GM19468 (cell line): ENCODE measurements around the gene TPK1.

ENCODE experiments used
- ATAC-seq: cut with Tn5 transposase; IDR thresholded peaks from one replicate; pipeline ENCODE4 v1.9.1; 2021; ENCODE audit warnings: mild to moderate bottlenecking, moderate library complexity, moderate number of reproducible peaks; ENCODE audit not compliant: unreplicated experiment; ENCODE audit errors: extremely low read depth

TPK1 gene

DNA sequence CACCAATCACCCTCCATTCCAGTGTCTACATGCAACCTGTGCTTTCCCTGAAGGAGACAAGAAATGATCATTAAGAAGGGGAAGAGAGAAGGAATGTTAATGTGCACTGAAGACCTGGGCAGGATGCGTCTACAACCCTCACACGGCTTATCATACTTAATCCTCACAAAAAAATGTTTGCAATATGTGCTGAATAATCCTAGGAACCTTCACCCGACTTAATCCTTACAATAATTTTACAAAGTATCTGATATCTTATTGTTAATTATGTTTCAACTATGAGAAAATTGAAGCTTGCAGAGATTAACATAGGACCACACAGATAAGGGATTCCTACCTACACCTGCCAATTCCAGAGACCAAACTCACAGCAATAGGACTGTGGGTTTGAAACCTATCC lies 287.3 kb downstream of the TPK1 start:
- no peak for ATAC-seq

DNA sequence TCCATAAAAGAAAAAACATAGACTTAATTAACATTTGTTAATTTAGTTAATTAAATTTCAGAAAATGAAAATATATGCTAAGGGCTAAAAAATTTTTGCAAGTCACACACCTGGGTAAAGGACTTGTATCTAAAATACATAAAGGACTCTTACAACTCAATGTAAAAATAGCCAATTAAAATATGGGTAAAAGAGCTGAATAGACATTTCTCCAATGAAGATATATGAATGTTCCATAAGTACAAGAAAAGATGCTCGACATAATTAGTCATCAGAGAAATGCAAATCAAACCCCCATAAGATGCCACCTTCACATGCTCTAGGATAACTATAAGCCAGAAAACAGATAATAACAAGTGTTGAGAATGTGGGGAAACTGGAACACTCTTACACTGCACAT lies 288.0 kb downstream of the TPK1 start:
- ATAC-seq, result no peak

DNA sequence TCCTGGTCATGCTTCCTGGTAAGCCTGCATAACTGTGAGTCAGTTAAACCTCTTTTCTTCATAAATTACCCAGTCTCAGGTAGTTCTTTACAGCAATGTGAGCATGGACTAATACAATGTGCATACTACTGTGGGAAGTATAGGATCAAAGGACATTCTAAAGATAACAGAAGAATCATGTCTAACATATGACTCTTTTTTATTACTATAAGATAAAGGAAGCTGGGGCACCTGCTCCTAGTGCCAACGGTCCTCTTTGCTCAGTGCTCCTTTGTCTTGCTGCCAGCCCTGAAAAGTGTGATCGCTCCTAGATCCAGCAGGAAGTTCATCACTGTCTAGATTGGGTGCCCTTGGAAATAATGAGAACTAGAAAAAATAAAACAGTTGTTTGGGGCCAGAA lies 289.1 kb downstream of the TPK1 start:
- no peak for ATAC-seq

DNA sequence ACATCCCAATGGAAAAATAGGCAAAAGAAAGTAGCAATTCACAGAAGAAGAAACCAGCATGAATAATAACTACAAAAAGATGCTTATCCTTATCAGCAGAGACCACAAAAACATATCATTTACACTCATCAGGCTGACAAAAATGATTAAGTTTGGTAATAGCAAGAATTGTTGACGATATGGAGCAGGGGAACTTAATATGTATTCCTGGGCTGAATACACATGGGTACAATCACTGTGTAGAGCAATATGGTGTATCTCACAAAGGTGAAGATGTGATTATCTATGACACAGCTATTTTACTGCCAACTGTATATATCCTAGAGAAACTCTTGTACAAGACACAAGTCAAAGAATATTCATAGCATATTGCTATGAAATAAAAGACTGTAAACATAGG lies 290.5 kb downstream of the TPK1 start:
- ATAC-seq, result no peak

DNA sequence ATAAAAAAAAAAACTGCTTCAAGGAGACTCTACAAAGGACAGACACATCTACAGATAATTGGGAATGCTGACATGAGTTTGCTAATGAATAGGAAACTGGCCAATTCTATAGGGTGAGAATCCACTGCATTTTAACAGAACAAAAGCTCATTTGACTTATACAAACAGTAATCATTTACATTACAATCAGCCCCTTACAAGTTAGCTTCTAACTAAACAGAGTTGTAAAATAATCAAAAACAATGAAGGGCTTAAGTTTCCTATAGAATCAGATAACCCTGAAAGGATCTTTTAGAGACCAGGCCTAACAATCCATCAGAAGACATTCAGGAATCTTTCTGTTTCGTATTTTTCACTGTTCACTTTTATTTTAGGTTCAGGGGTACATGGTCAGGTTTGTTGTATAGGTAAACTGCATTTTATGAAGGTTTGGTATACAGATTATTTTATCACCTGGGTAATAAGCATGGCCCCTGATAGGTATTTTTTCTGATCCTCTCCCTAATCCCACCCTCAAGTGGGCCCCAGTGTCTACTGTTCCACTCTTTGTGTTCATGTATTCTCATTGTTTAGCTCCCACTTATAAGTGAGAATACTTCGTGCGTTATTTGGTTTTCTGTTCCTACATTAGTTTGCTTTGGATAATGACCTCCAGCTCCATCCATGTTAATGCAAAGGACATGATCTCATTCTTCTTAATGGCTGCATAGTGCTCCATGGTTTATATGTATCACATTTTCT lies 301.0 kb downstream of the TPK1 start:
- ATAC-seq, result no peak

DNA sequence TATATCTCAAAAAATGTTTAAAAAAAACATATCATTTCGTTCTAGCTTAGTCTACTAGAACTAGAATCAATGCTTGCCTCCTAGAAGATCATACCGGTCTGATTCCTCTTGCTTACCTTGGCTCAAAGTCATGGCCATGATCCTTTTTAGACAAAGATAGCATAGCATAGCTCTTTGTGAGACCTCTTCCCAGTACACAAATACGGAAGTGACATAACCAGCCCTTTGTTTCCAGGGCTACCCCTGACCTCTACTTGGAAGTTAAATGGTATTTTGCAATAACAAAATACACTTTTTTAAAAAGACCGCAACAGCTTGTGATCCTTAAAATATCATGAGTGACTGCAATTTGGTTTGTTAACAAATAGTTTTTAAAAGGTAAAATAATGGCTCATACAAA lies 301.7 kb downstream of the TPK1 start:
- ATAC-seq, result no peak

DNA sequence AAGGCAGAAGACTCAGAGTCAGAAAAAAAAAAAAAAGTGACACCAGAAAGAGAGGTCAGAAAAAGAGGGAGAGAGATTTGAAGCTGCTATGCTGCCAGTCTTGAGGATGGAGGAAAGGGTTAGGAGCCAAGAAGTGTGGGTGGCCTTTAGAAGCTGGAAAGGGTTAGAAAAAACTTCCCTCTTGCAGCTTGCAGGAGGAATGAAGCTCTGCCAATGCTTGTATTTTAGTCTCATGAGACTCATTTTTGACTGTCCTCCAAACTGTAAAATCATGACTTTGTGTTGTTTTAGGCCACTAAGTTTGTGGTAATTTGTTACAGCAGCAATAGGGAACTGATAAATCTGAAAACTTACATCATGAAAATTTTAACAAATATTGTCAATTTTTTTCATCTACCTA lies 304.7 kb downstream of the TPK1 start:
- ATAC-seq, result no peak

DNA sequence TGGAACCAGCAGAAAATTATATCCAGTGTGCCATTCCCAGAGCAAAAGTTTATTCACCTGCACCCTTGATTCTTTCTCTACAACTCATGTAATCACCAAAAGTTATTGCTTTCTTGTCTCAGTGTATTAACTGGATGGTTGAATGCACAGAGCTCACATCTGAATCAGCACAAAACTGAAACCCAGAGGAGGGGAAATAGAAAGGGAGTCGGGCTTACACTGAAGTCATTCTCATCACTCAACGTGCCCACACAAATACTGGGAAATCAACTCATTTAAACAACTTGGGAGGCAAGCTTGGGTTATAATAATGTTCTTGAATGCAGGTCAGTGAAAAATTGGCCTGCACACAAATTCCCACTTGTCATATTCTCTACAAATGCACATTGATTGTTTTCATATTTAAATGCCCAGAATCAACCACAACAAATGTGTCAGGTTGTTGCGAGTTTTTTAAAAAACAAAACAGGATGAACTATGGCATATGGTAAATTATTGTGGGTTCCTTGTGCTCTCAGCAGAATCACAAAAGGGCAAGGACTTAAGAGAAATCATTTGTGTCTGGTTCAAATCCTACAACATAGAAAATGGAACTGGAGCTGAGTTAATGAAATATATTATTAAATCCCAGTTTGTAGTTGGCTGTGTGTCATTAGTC lies 306.5 kb downstream of the TPK1 start:
- ATAC-seq, result peak; percentile 92

DNA sequence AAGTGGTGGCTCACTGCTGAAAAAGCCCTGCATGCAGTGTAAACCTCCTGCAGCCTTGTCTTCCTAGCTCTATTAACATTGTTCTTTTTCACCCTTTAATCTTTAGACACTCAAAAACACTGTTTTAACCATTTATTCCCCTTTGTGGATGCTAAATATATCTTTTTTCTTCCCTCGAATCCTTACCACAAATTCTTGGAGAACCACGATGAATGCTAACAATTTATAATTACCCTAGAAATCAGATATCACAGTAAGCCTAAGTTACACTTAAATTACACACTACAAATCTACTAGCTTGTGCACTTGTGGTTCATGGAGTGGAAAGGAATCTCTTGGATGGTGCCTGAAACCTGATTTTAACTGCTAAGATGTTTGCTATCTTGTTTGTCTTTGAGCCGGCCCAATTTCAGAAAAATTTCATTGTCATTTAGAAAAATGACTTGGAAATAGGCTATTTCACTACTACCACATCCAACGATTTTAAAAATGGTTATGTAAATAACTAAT lies 307.3 kb downstream of the TPK1 start:
- no peak for ATAC-seq

DNA sequence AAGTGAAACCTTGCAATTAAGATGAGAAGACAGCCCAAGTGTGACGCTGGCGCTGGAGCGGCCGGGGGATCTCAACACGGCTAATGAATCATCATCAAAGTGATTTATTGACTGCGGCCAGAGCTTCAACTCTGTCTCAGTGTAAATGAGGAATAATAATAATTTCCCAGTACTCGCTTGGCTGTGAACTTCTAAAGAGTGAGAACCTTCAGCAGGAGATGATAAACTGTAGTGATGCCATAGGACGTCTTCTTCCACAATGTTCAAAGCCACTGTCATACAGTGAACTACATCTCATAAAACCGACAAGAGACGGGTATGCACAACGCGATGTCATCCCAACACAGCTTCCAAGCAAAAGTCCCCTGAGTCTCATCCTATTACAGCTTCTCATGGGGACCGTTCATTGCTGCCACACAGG lies 308.8 kb downstream of the TPK1 start:
- ATAC-seq, result no peak

DNA sequence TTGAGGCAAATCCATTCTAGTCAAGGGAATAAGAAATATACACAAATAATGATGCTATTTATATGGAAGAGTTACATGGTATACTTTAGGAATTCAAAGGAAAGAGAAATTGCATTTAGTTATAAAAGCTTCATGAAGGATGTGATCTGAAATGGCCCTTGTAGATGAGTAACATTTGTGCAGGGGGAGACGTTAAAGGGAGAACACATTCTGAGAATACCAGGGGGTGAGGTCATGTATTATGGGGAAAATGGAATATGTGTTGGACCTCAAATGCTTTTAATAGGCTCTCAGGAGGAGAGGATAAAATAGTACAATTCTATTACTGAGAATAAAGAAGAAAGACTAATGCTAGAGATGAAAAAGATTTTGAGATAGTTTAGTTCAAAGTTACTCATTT lies 309.9 kb downstream of the TPK1 start:
- no peak for ATAC-seq

DNA sequence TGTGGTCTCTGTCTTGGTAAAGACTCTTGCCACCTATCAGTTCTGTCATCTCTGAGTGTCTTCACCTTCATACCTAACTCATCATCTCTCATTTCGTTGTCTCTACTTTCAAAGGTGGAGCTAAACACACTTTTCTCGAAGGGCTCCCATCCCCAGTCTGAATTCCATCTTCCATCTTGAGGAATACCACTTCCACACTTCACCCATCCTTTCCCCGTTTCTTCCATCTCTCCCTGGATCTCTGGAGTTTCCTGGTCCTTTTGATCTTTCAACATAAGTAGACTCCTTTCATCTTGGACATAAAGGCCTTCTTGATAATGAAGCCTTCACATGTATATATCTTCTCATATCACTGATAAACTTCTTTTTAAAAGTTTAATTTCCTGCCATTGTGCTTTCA lies 311.6 kb downstream of the TPK1 start:
- no peak for ATAC-seq

DNA sequence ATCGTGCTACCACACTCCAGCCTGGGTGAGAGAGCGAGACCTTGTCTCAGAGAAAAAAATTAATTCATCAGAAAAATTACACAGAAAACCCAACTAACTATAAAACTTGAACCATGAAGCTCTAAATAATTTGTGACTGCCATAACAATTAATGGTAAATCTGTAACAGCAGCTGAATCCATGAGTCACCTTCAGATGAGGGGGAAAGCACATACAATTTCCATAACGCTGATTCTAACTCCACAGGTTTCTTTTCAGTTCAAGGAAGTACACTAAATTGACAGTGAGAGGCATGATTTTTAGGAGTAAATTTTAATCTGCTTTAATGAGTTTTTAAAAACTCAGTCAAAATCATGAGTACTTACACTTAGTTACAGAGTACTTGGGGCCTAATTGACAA lies 312.2 kb downstream of the TPK1 start:
- no peak for ATAC-seq

DNA sequence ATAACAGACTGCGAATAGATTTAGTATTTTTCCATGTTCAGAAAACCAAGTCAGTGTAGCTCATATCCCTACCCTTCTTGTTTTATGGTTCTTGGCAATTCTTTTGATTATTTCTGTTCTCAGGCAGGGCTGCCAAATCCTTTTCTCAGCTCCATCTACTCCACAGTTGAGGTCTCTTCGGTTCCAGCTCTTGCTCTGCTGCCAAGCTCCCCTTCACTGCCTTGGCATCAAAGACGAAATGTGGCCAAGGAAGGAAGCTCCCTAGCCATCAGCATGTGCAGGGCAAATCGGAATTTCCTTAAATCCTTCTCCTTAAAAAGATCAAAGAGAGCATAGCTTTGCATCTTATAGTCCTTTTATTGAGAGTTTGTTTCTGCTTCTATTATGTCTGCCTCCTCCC lies 315.9 kb downstream of the TPK1 start:
- no peak for ATAC-seq

DNA sequence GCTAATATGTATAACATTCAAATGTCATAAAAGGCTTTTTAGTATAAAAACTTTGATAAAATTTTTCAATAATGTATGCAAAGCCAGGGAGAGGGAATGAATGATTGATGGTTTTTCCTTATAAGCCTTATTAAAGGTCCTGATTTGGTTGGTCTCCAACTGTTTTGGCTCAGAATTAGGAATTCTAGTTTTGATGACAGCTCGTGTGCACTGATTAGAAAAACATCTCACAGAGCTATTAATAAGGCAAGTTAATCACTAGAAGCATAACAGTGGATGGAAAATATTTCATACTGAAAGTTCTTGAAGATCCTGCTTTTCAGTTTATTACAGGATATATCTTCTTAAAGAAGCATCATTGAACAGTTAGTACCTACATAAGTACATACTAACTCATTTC lies 317.5 kb downstream of the TPK1 start:
- no peak for ATAC-seq

DNA sequence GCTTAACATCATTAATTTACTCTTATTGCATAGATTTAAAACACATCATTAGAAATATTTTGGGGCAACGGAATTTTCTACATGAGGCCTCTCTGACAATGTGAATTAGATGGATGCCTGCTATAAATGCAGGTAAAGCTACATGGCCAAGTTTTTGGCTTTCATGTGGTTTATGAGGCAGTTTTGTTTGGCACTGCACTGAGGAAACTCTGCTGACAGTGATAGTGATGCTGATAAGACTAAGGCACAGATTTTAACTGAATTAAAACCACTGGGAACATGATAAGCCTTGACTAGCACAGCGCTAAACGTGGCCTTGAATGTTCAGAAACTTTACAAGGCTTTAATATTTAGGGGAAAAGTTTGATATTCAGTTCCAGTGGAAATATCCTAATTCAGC lies 318.1 kb downstream of the TPK1 start:
- ATAC-seq, result no peak

DNA sequence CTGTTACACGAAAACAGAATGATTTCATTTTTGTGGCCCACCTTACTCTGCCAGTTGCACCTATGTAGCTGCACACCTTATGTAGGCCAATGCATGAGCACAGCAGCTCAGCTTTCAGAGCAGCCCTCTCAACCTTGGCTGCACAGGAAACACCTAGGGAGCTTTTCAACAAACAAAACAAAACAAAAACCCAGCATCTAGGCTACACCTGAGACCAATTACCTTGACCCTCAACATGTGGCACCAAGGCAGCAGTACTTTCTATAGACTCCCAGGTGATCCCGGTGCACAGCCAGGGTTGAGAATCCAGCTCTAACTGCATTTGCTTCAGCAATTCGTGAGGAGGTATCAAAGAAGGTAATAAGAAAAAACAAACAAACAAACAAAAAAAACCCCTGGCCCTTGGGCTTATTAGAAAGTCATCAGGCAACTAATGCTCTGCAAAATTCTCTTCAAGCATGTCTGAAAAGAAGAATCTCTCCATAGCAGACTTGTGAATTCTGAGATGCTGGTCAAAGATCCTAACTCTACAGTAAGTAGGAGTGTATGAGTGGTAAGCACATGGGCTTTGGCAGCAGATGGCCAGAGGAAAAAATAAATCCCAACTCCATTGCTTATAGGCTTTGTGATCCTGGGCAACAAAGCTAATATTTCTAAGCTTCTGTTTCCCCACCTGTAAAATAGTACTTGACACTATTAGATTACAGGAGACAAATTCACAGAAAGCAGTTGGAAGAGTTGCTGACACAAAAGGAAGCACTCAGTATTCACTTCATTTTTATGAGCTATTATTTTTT lies 318.9 kb downstream of the TPK1 start:
- ATAC-seq, result no peak

DNA sequence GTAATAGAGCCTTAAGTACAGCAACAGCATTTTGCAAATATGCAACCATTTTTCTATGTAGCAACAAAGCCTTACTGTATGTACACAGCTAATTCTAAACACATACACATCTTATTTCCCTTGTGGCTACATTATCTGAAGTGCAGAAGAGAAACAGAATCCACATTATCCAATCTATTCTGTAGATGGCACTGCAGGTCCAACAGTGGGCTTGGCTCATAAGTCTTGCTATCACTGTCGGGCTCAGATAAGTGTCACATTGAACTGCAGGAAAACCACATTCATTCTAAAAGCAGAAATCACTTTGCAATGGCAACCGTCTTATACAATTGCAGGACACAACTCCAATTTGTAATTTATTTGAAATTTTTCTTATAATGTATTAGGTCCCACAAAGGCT lies 322.5 kb downstream of the TPK1 start:
- ATAC-seq, result no peak

DNA sequence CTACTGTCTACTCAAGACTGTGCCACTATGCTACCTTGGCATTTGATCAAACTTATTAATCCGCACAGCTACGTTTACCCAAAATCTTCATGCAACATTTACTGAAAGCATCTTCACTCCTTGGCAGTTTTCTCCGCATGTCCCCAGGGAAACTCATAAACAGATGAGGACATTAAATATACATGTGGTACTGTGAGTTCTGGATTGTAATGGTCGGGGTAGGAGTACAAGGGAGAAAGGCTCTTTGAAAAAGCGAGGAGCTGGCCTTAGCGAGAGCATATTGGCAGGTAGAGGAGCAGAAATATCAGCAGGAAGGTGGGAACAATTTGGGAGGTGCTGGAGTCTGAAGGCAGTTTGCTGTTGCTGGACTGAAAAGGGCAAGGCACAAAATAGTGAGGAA lies 325.2 kb downstream of the TPK1 start:
- no peak for ATAC-seq

DNA sequence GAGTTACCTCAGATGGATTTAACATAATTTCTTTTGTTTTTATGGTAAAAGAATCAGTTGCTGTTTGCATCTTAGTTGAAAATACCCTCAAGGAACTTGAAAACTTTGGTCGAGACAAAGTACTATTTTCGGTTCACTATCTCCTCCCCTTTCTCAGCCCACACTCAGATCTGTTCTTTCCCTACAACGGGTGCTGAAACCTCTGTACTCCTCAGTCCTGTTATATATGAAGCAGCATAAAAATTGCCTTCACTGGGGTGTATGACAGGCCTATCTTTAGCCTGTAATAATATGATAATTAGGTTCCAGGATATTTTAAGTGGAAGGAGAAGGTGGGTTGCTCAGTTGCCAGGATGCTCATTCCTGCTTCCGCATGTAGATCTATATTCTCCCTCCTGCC lies 327.2 kb downstream of the TPK1 start:
- ATAC-seq, result peak; percentile 80

DNA sequence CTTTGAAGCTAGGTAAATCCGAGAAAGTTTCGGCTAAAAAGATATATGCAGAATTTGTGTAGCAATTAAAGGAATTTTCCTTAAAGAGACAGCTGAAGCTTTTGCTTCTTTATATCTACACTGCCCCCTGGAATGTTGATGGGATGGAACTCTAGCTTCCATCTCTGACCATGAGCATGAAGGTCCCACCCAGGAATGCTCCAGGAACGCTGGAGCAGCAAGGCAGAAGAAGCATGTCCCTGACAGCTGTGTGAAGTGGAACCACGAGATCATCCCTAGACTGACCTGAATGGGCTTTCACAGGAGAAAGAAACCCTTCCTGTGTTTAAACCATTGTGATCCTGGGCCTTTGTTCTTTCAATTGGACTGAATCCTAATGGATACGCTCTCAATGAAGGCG lies 332.6 kb downstream of the TPK1 start:
- no peak for ATAC-seq
